Left ventricle myocardium inferior (tissue), 1 donor: ENCODE results near the gene TFPT. TPM values are rescaled to one million over a fixed set of nuclear protein-coding genes. Genes with fewer than 3 reads are reported as not detected.

Experiments
- DNase-seq: peaks from one replicate; pipeline ENCODE4 v3.0.0-alpha.2; 2020
- H3K27ac ChIP-seq: fragments of 200-600 bp; replicated peaks from 2 replicates; pipeline ENCODE4 v1.8.0; 2021
- H3K27me3 ChIP-seq: fragments of 200-600 bp; 2 replicates; pipeline ENCODE4 v1.8.0; 2021; ENCODE audit warnings: low read depth
- H3K36me3 ChIP-seq: fragments of 200-600 bp; 2 replicates; pipeline ENCODE4 v1.8.0; 2021
- H3K4me1 ChIP-seq: fragments of 200-600 bp; 2 replicates; pipeline ENCODE4 v1.8.0; 2021
- H3K4me3 ChIP-seq: fragments of 200-600 bp; 2 replicates; pipeline ENCODE4 v1.8.0; 2021; ENCODE audit warnings: mild to moderate bottlenecking, moderate library complexity
- H3K9me3 ChIP-seq: fragments of 200-600 bp; replicated peaks from 2 replicates; pipeline ENCODE4 v1.8.0; 2021
- intact Hi-C: fragments of 100-400 bp; cut with micrococcal nuclease; formaldehyde crosslinking; loops from one replicate; pipeline ENCODE4 v1.11.0; 2022
- total RNA-seq: library from RNA; stranded (reverse); fragmentation: NEBNext Ultra II Directional; extraction: Animal tissue kit (Norgen Biotek cat#: 25700); gene quantifications from one replicate; pipeline ENCODE4 v1.2.1, GENCODE V29; 2021
- TF ChIP-seq, protein P1 (sequence below): fragments of 200-600 bp; IDR thresholded peaks from 2 replicates; pipeline ENCODE4 v1.8.0; 2021; ENCODE audit warnings: antibody characterized with exemption, mild to moderate bottlenecking, borderline replicate concordance
- donor health status: DM: no; HTN: yes; CAD: no; lungs with severe emphysema.

The TFPT gene
- total RNA-seq, 1 donor from 2014 or later = 14.5 TPM

- Histone ChIP-seq H3K36me3 (peaks cover 68% of the 10 kb centered on the region), H3K9me3 (no peaks in the 10 kb centered on the region)
- no peak for DNase-seq
Observed at GRCh38 chr19:54156490-54156889, 41.0 kb upstream of the TFPT start.

DNA sequence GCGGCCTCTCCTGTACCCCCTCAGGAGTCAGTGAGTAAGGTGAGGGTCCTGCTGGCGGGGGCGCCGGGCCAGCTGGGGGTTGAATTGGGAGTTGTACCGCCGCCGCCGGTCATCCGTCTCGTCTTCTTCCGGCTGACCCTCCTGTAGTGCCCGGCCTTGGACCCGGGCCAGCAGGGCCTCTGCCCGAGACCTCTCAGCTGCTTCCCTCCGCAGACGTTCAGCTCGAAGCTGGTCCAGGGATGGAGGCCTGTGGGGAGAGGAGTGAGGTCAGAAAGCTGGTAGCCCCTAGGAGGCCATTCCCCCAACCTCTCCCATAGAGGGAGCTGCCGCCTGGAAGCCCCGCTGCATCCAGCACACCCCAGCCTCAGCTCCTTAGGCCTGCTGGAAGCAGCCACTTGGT is 40.2 kb upstream of the TFPT start:
- TF ChIP-seq, protein P1, sequence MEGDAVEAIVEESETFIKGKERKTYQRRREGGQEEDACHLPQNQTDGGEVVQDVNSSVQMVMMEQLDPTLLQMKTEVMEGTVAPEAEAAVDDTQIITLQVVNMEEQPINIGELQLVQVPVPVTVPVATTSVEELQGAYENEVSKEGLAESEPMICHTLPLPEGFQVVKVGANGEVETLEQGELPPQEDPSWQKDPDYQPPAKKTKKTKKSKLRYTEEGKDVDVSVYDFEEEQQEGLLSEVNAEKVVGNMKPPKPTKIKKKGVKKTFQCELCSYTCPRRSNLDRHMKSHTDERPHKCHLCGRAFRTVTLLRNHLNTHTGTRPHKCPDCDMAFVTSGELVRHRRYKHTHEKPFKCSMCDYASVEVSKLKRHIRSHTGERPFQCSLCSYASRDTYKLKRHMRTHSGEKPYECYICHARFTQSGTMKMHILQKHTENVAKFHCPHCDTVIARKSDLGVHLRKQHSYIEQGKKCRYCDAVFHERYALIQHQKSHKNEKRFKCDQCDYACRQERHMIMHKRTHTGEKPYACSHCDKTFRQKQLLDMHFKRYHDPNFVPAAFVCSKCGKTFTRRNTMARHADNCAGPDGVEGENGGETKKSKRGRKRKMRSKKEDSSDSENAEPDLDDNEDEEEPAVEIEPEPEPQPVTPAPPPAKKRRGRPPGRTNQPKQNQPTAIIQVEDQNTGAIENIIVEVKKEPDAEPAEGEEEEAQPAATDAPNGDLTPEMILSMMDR = no peak
- DNase-seq = no peak
- H3K27ac ChIP-seq = no peak overlapping the region
- no peaks in the 10 kb centered on the region for H3K9me3 ChIP-seq
- peaks cover 31% of the 10 kb centered on the region for H3K4me1 ChIP-seq
- intact Hi-C loops = no loop called here
- H3K27me3 ChIP-seq = no peaks in the 10 kb centered on the region
- H3K4me3 ChIP-seq = no peak overlapping the region
- H3K36me3 ChIP-seq = peaks cover 75% of the 10 kb centered on the region

More at GRCh38 chr19:54156490-54156889, 41.0 kb upstream of the TFPT start:
- no peaks in the 10 kb centered on the region for H3K27me3 ChIP-seq
- peaks cover 38% of the 10 kb centered on the region for H3K4me1 ChIP-seq
- H3K4me3 ChIP-seq = no peak overlapping the region
- TF ChIP-seq, protein P1 = no peak
- intact Hi-C loops = no loop called here
- no peak overlapping the region for H3K27ac ChIP-seq

DNA sequence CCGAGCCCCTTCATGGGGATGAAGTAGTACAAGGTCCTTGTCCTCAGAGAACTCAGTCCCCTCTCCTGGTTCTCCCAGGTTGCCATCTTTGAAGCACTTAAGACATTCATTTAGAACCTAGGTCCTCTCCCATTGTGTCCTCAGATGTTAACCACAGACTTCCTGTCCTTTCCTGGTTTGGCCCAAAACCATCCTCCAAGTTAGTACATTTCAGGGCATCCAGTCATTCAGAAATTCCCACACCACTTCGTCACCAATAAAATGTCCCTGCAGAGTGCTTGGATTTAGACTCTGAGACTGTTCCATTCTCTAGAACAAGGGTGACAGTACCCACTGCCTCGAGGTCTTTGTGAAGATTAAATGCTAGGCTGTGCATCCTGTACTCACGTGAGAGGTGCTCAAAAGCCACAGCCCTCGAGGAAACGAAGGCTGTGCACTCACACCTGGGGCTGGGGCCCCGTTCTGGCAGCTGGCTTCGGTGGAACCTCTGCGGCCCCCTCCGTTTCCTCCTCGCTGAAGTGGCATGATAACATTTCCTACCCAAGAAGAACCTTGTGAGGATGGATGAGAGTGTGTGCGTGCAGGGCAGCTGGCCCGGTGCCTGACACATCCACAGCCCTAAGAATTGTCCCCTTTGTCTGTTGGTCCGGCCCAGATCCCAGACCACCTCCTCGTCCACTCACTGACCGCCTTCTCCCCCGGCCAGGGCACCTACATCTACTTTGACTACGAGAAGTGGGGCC is 39.3 kb upstream of the TFPT start:
- no peak overlapping the region for H3K27ac ChIP-seq
- intact Hi-C loops = no loop called here
- no peak for DNase-seq

GRCh38 chr19:54153731-54154326 is 38.4 kb upstream of the TFPT start:
- no peak for DNase-seq
- H3K27me3 ChIP-seq = no peaks in the 10 kb centered on the region
- H3K9me3 ChIP-seq = no peaks in the 10 kb centered on the region
- intact Hi-C loops = no loop called here
- H3K4me3 ChIP-seq = no peak overlapping the region
- H3K4me1 ChIP-seq = peaks cover 19% of the 10 kb centered on the region
- H3K27ac ChIP-seq = peak overlapping the region; percentile 27
- H3K36me3 ChIP-seq = peaks cover 94% of the 10 kb centered on the region
- TF ChIP-seq, protein P1 = no peak

More for the DNA sequence above, 39.3 kb upstream of the TFPT start:
- H3K27me3 ChIP-seq = no peaks in the 10 kb centered on the region
- peaks cover 23% of the 10 kb centered on the region for H3K4me1 ChIP-seq
- H3K4me3 ChIP-seq = no peak overlapping the region
- peaks cover 85% of the 10 kb centered on the region for H3K36me3 ChIP-seq
- no peaks in the 10 kb centered on the region for H3K9me3 ChIP-seq
- TF ChIP-seq, protein P1 = no peak

DNA sequence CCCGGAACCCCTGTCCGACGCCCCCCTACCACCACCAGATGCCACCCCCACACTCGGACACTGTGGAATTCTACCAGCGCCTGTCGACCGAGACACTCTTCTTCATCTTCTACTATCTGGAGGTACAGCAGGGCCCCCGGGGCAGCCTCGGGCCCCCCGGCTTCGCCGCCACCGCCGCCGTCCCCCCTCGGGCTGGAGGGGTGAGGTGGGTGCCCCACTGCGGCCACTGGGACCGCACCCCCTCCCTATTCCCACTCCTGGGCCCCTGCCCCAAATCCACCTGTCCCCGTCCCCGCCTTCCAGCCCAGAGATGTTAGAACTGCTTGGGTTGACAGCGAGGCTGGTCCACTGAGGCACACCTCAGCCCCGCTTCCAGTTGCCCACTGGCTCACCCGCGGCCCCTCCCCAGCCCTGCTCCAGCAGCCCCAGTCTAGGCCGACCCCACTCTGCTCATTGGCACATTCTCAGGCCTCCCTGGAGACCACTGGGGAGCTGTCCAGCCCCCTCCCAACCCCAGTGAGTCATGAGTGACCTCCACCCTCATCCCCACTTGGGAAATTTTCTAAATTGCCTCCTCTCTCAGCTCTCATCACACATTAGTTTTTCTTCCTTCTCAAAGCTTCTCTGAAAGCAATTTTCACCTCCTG is 37.5 kb upstream of the TFPT start:
- intact Hi-C loops = no loop called here
- H3K4me1 ChIP-seq = peaks cover 18% of the 10 kb centered on the region
- TF ChIP-seq, protein P1 = no peak

More for the DNA sequence above, 37.5 kb upstream of the TFPT start:
- Histone ChIP-seq H3K27me3 (no peaks in the 10 kb centered on the region), H3K27ac (peak overlapping the region; percentile 27), H3K4me3 (no peak overlapping the region), H3K36me3 (peaks cover 100% of the 10 kb centered on the region), H3K9me3 (no peaks in the 10 kb centered on the region)
- no peak for DNase-seq
